ENCODE measurements around the gene SVEP1.
"Not testable (repeated sequence)": the region's sequence is repeated elsewhere in the genome, so short reads cannot be mapped to it uniquely, and the experiment has no call there.

The SVEP1 gene

DNA sequence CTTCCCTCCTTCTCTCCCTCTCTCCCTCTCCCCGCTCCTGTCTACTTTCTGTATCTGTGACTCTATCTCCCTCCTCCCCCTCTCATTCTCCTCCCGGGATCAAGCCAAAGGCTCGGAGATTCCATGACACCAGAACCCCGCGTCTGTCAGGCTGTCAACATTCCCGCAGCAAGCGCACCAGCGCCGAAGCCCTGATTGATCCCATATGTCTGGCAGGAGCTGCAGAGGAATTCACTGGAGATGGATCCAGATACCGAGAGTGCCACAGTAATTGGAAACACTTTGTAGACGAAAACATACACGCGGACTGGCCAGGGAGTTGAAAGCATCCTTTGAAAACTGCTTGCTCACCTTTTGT is 300 bp upstream of the SVEP1 start:
- DNase-seq (ENCODE audit: low spot score) (no peak), FAIRE-seq (no peak)

DNA sequence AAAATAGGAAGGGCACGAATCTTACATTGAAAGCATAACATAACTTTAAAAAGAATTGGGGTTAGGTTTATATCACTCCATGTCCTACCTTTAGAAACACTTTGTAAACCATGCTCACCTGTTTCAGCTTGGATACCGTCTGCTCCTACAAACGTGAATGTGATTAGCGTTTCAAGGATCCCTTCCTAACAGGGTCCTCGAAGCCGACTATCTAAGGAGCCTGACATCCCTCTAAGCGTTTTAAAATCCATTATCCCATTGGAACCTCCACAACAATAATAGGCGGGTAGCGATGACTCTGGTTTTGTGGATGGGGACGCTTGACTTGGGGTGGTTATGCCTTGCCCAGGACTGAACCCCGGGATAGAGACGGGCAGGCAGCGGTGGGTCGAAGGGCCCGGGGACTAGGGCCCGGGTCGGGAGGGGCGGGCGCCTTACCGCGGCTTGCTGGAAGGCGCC is 937 bp downstream of the SVEP1 start:
- no peak for DNase-seq (ENCODE audit: low spot score)
- no peak for FAIRE-seq

DNA sequence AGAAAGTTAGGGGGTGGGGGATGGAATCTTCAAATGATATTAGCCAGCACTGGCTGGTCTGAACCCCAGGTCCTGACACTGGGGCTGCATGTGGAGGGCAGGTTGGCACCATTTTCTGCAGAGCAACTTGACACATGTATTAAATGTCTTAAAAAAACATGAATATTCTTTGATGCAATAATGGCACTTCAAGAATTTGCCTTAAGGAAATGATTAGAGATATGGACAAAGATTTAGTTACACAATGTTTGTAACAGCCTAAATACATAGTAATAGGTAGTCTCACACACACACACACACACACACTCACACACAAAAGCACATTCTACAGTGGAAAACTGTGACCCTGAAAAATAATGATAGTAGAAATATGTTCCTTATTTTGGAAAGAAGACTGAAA is 3.6 kb downstream of the SVEP1 start:
- no peak for DNase-seq (ENCODE audit: low spot score)
- FAIRE-seq = no peak

DNA sequence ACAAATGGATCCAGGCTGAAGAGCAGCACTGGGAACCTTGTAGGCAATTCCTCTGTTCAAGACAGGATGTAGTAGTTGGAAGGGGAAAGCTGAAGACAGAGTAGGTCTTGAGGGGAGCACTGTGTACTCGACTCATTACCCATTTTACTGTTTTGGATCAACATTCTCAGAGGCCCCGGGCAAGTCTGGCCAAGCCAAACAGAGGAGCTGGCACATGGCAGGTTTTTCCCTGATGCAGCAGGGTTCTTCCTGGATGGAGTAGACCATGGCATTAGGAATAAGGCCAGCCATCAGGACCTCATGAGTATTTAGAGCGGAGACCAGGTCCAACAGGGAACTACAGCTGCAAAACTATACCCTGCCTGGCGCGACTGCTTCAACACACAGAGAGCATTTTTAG is 4.4 kb downstream of the SVEP1 start:
- FAIRE-seq = no peak
- DNase-seq (ENCODE audit: low spot score) = no peak

DNA sequence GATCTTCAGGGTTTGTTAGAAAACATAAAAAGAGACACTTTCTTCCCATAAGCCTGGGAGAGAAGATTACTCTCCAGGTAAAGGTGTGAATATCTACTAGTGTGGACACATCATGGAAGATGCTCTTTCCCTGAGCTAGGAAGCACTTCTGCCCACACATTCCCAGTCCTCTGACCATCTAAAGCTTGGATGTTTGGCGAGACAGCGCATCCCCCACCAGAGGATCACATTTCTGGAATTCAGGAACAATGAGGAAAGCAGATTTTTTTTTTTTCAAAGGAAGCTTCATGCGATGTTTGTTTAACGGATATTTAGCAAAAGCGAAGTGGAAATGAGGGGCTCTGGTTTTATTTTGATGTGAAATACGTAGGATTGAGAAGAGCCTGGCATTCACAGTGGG is 6.2 kb downstream of the SVEP1 start:
- DNase-seq (ENCODE audit: low spot score) = peak; percentile 27

DNA sequence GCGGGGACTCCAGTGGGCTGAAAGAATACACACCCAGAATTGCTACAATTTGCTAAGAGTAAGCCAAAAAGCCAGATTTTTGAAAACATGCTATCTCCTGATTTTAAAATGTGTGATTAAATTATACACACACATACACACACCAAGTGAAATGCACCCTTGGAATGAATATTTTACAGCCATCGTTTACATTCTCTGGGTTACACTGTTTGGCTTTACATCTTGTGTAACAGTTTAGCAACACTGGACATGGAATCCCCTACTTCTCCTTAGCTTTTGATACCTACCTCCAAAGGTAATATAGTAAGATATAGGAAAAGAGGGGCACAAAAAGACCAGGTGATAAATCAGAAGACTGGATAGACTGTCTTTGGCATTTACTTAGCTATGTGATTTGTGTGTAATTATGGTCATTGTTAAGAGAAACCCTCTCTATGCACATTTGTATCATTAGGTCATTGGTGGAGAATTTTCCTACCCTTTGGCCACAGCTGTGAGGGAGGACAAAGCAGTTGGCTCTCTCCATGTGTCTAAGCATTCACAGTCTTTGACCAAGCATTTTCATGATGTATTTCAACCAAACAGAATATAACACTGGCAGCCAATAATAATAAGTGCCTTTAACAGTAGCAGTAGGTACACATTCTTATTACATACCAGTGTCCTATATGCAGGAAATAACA is 7.6 kb downstream of the SVEP1 start:
- no peak for FAIRE-seq
- no peak for DNase-seq (ENCODE audit: low spot score)

More for the DNA sequence above, 6.2 kb downstream of the SVEP1 start:
- FAIRE-seq = no peak

DNA sequence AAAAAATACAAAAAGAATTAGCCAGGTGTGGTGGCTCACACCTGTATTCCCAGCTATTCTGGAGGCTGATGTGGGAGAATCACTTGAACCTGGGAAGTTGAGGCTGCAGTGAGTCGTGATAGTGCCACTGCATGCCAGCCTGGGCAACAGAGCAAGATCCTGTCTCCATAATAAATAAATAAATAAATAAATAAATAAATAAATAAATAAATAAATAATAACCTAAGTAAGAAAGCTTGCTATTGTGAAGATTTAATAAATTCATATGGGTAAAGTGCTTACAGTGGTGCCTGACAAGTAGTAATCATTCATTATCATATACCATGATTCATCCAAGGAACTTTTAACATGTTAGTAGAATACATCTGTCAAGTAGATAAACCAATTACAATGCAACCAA is 13.4 kb downstream of the SVEP1 start:
- DNase-seq (ENCODE audit: low spot score) = no peak
- no peak for FAIRE-seq

DNA sequence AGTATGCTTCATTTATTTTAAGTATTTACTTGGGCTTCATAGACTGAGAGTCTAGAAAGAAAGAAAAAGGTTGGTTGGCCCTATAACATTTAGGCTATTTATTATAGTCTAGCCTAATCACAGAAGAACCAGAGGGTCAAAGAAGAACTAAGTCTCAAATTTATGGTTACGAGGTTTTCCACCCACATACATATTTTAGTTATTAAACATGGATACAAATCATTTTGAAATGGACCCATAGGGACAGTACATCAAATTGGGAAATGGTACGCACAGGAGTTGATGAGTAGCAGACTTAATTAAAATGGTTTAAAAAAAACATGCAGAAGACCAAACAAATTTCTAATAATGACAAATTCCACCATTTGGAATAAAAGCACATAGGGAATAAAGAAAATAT is 17.7 kb downstream of the SVEP1 start:
- DNase-seq (ENCODE audit: low spot score) = no peak
- FAIRE-seq = no peak

DNA sequence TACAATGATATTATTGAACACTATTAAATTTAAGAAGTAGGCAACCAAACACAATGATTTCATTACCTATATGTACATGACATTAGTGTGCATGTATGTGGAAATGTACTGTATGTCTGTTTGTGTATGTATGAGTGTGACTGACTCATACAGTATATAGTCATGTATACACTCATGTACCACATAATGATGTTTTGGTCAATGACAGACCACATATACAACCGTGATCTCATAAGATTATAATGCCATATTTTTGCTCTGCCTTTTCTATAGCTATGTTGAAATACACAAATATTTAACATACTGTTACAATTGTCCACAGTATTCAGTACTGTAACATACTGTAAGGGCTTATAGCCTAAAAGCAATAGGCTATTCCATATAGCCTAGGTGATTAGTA is 19.7 kb downstream of the SVEP1 start:
- DNase-seq (ENCODE audit: low spot score) = no peak
- FAIRE-seq = no peak

DNA sequence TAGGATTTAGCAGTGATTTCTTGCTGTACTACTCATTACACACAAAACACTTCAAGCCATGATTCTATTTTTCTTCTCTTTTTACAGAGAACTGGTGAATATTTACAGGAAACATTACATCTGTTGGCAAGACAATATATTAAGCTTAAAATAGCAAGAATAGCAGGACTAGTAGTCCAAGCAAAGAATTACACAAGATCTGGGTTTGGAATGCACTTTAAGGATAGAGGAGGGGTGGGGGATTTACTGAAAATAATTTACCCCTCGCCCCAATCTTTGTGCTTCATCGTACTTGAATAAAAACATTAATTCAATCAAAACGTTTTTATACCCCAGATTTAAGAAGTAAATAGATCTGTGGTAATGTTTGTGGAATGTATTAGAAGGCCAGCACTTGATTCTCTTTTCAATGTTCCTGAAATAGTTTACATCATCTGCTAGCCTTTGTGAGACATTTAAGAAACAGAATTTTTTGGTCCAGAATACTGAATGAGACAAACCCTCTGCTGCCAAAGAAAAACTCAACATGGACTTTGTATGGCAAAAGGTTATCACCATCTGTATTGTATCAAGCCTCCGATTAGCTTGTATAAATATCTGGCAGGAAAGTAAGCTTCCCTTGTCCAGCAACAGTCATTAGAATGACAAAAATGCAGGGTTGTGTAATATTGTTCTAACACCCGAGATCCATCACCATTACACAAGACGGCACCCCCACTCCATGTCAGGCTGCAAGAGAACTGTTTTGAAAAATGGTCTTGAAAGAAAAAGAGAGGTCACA is 23.8 kb downstream of the SVEP1 start:
- FAIRE-seq (no peak), DNase-seq (ENCODE audit: low spot score) (no peak)

DNA sequence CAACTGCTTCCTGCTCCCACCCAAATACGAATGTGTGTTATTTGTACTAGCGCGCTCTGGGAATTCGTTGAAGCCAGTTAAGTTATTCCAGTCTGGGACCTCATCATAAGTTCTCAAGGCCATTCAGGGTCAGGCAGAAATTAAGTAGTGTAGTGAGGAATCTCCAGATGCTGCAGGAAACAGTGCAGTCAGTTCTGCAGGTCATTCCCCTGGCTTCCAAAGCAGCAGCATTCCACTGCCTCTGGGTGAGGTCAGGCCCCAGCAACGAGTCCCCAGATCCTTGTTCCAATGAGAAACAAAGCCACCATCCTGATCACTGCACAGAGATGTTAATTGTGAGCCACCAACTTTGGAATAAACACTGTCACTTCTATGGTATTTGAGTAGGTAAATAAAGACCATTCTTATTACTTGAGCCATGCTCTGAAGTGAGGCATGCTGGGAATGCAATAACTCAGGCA is 33.1 kb downstream of the SVEP1 start:
- no peak for FAIRE-seq
- peak; percentile 26 for DNase-seq (ENCODE audit: low spot score)

DNA sequence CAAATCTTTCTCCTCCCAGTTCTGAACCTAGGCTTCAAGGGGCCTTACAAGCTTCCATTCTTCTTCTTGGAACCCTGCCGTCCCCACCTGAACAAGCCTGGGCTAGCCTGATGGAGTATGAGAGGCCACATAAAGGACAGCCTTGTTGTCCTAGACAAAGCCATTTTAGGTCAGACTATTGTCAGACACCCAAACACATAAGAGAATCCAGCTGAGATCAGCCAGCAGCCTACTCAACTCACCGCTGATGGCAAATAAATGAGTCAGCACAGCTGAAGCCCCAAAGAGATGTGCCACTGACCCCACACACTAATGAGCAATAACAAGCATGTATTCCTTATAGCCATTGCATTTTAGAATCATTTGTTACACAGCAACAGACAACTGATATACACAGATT is 33.8 kb downstream of the SVEP1 start:
- no peak for FAIRE-seq
- DNase-seq (ENCODE audit: low spot score) = peak; percentile 25

DNA sequence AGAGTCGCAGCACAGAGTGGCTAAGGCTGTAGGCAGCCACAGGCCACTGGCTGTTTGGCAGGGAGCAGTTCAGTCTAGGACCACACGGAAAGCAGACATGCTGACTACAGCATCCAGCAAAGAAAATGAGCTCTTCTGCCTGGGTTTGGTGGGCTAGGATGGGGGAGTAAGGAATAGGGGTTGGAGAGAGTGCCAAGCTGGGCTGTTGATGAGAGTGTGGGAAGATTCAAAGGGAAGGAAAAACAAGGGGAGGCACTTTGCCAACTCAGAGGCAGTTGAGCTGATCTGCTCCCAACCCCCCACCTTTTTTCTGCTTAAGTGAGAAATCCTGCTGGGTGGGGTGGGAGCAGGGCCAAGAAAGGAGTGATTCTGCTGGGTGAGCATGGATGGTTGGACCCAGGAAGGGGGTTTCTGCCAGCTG is 35.9 kb downstream of the SVEP1 start:
- peak; percentile 23 for DNase-seq (ENCODE audit: low spot score)
- no peak for FAIRE-seq

DNA sequence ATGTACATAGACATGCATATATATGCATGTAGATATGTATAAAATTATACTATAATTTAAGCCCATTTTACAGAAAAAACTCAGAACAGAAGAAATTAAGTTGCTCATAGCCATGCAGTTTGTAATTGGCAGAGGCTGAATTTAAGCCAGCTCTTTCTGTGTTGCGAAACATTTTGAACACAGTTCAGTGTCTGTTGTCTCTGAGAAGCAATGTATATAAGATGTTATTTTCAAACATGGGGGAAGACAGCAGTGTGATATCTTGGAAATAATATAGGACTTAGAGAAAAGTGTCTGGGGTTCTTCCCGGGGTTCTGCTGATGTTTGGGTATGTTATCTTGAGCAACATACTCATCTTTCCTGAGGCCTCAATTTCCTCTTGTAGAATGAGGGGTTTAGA is 37.6 kb downstream of the SVEP1 start:
- no peak for DNase-seq (ENCODE audit: low spot score)

DNA sequence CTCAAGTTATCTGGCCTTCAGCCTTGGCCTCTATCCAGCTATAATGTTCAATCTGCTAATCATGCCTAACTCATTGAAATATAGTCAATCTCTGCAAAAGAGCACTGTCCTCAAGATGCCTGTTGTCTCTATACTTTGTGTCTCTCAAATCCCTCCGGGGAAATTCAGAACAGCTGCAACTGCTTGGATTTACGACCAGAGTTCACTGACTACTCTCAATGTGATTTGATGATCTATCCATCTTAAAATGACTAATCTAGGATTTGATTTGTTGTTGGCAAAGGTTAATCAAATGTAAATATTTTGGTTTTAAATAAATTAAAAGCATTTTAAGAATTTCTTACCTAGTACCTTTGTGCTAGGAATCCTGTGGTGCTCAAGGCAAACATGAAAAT is 40.9 kb downstream of the SVEP1 start:
- FAIRE-seq = no peak
- DNase-seq (ENCODE audit: low spot score) = no peak

More for the DNA sequence above, 37.6 kb downstream of the SVEP1 start:
- FAIRE-seq = no peak

DNA sequence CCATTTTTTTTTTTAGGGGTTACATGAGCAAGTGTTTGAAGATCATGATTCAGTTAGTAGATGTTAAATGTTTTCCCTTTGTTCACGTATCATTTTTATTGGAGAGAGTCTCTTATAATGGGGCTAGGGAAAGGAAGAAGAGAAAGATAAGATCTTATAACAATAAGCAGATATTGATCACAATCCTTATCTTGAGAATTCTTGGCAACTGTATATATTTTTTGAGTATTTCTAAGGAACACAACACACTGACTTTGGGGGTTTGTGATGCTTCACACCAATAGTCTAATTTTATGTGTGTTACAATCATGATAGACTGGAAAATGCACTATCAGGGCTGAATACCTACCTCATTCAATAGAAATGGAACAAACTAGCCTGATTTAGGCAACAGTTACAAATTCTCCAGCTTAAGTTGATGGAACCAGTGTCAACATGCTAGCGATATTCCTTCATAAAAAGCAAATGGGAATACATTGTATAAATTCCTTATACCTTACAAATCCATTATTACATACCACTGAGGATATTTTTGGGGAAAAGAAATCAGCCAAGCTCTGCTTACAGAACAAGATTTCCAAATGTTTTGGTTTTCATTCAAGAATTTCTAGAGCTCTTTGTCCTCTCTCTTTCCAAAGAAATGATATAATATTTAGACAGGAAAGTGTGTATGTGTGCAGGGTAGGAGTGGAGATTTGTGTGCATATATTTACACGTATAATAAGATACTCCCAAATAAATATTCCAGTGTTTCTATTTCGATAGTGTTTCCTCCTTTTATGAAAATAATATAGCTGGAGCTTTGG is 41.5 kb downstream of the SVEP1 start:
- DNase-seq (ENCODE audit: low spot score) (no peak), FAIRE-seq (no peak)

DNA sequence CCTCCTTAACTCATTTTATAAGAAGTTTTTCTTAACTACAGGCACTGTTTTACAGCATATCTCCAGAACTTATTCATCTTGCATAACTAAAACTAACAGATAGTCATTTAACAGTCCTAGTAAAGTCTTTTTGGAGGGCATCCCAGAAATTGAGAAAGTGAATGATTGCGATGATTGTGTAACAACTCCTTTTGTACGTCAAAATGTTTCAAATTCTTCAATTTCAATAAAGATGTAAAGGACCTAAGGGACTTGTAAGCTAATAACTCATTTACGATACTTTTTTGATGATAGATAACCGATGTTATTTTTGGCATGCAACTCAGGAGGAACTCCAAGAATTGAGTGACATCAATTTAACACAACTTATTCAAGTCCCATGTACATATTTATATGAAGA is 42.7 kb downstream of the SVEP1 start:
- no peak for DNase-seq (ENCODE audit: low spot score)
- no peak for FAIRE-seq

DNA sequence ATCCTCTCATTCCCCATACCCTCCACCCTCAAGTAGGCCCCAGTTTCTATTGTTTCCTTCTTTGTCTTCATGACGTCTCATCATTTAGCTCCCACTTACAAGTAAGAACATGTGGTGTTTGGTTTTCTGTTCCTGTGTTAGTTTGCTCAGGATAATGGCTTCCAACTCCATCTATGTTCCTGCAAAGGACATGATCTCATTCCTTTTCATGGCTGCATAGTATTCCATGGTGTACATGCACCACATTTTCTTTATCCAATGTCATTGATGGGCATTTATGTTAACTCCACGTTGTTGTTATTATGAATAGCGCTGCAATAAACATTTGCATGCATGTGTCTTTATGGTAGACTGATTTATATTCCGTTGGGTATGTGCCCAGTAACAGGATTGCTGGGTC is 45.4 kb downstream of the SVEP1 start:
- FAIRE-seq; DNase-seq (ENCODE audit: low spot score): not testable (repeated sequence)

DNA sequence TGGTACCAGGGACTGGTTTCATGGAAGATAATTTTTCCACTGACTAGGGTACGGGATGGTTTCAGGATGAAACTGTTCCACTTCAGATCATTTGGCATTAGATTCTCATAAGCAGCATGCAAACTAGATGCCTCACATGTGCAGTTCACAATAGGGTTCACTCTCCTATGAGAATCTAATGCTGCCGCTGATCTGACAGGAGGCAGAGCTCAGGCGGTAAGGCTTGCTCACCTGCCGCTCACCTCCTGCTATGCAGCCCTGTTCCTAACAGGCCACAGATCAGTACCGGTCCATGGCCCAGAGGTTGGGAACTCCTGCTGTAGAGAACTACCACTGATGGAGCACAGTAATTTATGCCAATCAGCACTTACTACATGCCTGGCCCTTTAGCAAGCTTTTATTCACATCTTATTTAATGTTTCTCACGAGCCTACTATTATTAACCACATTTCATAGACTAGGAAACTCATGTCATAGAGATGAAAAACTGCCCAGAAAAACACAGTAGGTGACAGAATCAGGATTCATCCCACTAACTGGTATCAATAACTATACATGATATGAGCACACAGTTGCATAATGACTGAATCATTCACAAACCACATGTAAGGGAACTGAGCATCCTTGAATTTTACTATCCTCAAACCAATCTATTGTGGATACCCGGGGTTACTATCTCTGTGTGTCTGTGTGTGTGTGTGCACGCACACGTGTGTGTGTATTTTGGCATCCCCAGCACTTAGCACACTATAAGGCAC is 46.5 kb downstream of the SVEP1 start:
- FAIRE-seq (no peak), DNase-seq (ENCODE audit: low spot score) (no peak)

DNA sequence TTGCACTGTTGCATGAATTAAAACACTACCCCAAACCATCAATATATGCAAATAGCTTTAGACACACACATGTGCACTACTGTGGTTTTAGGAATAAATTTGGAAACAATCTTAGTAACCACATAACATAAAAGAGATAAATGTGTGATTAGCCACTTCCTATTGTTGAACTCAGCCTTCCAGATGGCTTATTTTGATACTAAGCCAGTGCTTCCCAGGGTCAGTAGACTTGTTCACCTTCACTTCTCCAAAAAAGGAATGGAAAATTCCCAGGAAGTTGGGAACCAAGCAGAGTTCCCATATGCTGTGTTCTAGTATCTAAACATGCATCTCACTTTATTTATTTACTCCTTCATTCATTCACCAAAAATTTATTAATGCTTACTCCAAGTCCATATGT is 47.8 kb downstream of the SVEP1 start:
- DNase-seq (ENCODE audit: low spot score) (no peak), FAIRE-seq (no peak)

DNA sequence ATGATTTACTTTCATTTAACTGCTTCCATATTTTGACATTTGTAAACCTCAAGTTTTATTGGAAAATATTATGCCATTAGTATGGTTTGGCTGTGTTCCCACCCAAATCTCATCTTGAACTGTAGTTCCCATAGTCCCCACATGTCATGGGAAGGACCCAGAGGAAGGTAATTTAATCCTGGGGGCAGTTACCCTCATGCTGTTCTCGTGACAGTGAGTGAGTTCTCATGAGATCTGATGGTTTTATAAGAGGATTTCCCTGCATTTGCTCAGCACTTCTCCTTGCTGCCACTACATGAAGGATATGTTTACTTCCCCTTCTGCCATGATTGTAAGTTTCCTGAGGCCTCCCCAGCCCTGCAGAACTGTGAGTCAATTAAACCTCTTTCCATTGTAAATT is 48.3 kb downstream of the SVEP1 start:
- not testable (repeated sequence) for FAIRE-seq; DNase-seq (ENCODE audit: low spot score)

Data from urothelium cell line (cell line).